Esophagus muscularis mucosa (tissue), 4 donors: ENCODE measurements around the gene GALNT11. TPM values are rescaled to one million over a fixed set of nuclear protein-coding genes. Genes with fewer than 3 reads are reported as not detected.
"Not testable (repeated sequence)": the region's sequence is repeated elsewhere in the genome, so short reads cannot be mapped to it uniquely, and the experiment has no call there.

Source experiments
- DNase-seq: peaks from one replicate; pipeline ENCODE4 v3.0.0-alpha.2; 2017; ENCODE audit errors: extremely low spot score
- H3K27ac ChIP-seq, 4 donors: fragments of 200-600 bp; sonication (generic); replicated peaks in 1 of 4; 1 replicate in 3 of 4; 2 replicates in 1 of 4; pipeline ENCODE4 v1.5.1; 2016 to 2019; ENCODE audit warnings: mild to moderate bottlenecking in 1 of 4
- H3K27me3 ChIP-seq, 4 donors: fragments of 200-600 bp; sonication (generic); one replicate each; pipeline versions ENCODE4 v1.5.1 to v1.6.0; 2016 to 2019
- H3K36me3 ChIP-seq, 4 donors: fragments of 200-600 bp; sonication (generic); one replicate each; pipeline ENCODE4 v1.5.1; 2016 to 2019
- H3K4me1 ChIP-seq, 4 donors: fragments of 200-600 bp; sonication (generic); one replicate each; pipeline ENCODE4 v1.5.1; 2016 to 2019
- H3K4me3 ChIP-seq, 4 donors: fragments of 200-600 bp; sonication (generic); 1 replicate in 2 of 4; 2 replicates in 2 of 4; pipeline ENCODE4 v1.5.1; 2016 to 2019; ENCODE audit warnings: mild to moderate bottlenecking in 4 of 4, moderate library complexity in 1 of 4
- H3K9me3 ChIP-seq, 4 donors: fragments of 200-600 bp; sonication (generic); 1 replicate in 3 of 4; 2 replicates in 1 of 4; pipeline ENCODE4 v1.5.1; 2016 to 2019
- CTCF ChIP-seq, 3 experiments: fragments of 200-600 bp in 2 of 3; fragments of 450-650 bp in 1 of 3; sonication (generic) in 2 of 3; IDR thresholded peaks; one replicate each; pipeline ENCODE4 v1.5.1; 2017 to 2019; ENCODE audit warnings: antibody characterized with exemption in 3 of 3, mild to moderate bottlenecking in 2 of 3, moderate library complexity in 1 of 3
- EP300 ChIP-seq: sonication (generic); formaldehyde crosslinking; IDR thresholded peaks from one replicate; pipeline ENCODE4 v1.6.1; 2017; ENCODE audit warnings: antibody characterized with exemption
- POLR2A ChIP-seq: fragments of 450-650 bp; IDR thresholded peaks from one replicate; pipeline ENCODE4 v1.6.1; 2017; ENCODE audit warnings: antibody characterized with exemption, moderate library complexity, mild to moderate bottlenecking, low read depth
- POLR2AphosphoS5 ChIP-seq, 2 donors: sonication (generic); formaldehyde crosslinking; IDR thresholded peaks; one replicate each; pipeline ENCODE4 v1.6.1; 2017; ENCODE audit warnings: antibody characterized with exemption in 2 of 2
- WGBS: methylation state at CpG from one replicate; pipeline ENCODE4 v1.1.5; 2018; 5-methylcytosine and 5-hydroxymethylcytosine counted together
- intact Hi-C: fragments of 100-400 bp; cut with DNase I; formaldehyde crosslinking; loops from one replicate; pipeline ENCODE4 v1.15.1; 2023
- total RNA-seq, 4 donors: library from RNA; depleted of rRNA; stranded (reverse); fragments of >200 nt; gene quantifications; one replicate each; pipeline versions ENCODE4 v1.1.0 to v1.2.1, GENCODE V29; 2016

GALNT11 gene
- total RNA-seq, 4 donors from 2014 or later, result 33.2 to 51.8 (median 39.5) TPM

DNA sequence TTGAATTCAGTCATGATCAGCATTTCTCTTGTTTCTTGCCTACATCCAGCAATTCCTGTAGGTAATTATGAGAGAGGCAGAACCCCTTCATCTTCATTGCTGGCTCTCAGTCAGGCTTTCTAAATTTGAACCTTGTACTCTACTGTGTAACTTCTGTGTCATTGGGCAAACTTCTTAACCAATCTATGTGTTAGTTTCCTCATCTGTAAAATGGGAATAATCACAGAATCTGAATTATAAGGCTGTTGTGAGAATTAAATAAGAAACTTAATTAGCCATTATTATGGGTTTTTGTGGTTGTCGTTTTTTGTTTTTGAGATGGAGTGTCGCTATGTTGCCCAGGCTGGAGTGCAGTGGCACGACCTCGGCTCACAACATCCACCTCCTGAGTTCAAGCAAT lies 11.5 kb upstream of the GALNT11 start:
- intact Hi-C loops, result no loop called here
- no peak overlapping the region for H3K4me3 ChIP-seq
- H3K27ac ChIP-seq, result no peak overlapping the region
- 91% methylated on average over 4 of the region's 4 CpGs for WGBS
- peaks cover 0 to 3% (median 0%) of the 10 kb centered on the region in 4 donors for H3K27me3 ChIP-seq
- H3K9me3 ChIP-seq, result no peaks in the 10 kb centered on the region
- H3K4me1 ChIP-seq, result no peaks in the 10 kb centered on the region
- no peaks in the 10 kb centered on the region for H3K36me3 ChIP-seq
- TF ChIP-seq POLR2A, result no peak
- no peak for TF ChIP-seq EP300
- TF ChIP-seq CTCF (IDR thresholded peaks at IDR 0.05), result no peak
- TF ChIP-seq POLR2AphosphoS5 (IDR thresholded peaks at IDR 0.05), result no peak
- DNase-seq, result no peak

- Histone ChIP-seq H3K36me3 (no peaks in the 10 kb centered on the region), H3K27me3 (peaks cover 0 to 3% (median 0%) of the 10 kb centered on the region in 4 donors), H3K27ac (no peak overlapping the region), H3K4me1 (no peaks in the 10 kb centered on the region), H3K4me3 (no peak overlapping the region), H3K9me3 (no peaks in the 10 kb centered on the region)
- TF ChIP-seq CTCF (IDR thresholded peaks at IDR 0.05) (no peak), POLR2A (no peak), POLR2AphosphoS5 (IDR thresholded peaks at IDR 0.05) (no peak), EP300 (no peak)
- intact Hi-C loops, result no loop called here
- WGBS, result 80% methylated on average over 5 of the region's 5 CpGs
- DNase-seq, result no peak
Observed at GRCh38 chr7:152014722-152015121, 10.8 kb upstream of the GALNT11 start.

DNA sequence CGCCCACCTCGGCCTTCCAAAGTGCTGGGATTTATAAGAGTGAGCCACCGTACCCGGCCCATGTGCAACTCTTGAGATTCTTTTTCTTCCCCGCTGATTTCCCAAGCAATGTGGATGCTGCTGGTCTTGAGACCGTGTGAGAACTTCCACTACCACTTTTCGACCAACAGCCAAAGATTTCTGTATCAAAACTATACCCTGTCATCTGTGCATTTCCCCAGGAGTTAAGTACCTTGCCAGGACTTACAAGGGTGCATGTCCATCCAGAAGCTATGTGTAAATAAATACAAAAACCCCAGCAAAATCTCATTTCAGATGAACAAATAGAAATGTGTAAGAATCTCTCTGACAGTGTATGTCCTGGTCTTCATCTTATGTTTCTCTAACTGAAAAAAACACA lies 9.9 kb upstream of the GALNT11 start:
- 89% methylated on average over 7 of the region's 7 CpGs for WGBS
- DNase-seq, result no peak

DNA sequence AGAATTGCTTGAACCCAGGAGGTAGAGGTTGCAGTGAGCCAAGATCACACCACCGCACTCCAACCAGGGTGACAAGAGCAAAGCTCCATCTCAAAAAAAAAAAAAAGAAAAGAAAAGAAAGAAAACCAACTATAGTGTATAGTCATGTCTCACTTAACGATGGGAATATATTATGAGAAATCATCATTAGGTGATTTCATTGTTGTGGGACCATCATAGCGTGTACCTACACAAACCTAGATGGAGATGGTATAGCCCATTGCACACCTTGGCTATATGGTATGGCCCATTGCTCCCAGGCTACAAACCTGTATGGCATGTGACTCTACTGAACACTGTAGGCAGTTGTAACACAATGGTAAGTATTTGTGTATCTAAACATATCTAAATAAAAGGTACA lies 8.5 kb upstream of the GALNT11 start:
- no peaks in the 10 kb centered on the region for H3K4me1 ChIP-seq
- intact Hi-C loops, result no loop called here
- H3K27ac ChIP-seq, result no peak overlapping the region
- TF ChIP-seq POLR2AphosphoS5 (IDR thresholded peaks at IDR 0.05), result no peak
- TF ChIP-seq POLR2A, result no peak
- TF ChIP-seq EP300, result no peak
- TF ChIP-seq CTCF (IDR thresholded peaks at IDR 0.05), result no peak
- no peak for DNase-seq
- peaks cover 0 to 3% (median 0%) of the 10 kb centered on the region in 4 donors for H3K27me3 ChIP-seq
- H3K9me3 ChIP-seq, result no peaks in the 10 kb centered on the region
- H3K4me3 ChIP-seq, result no peak overlapping the region
- 98% methylated on average over 3 of the region's 3 CpGs for WGBS
- no peaks in the 10 kb centered on the region for H3K36me3 ChIP-seq

More for the DNA sequence above, 9.9 kb upstream of the GALNT11 start:
- intact Hi-C loops, result no loop called here
- Histone ChIP-seq H3K36me3 (no peaks in the 10 kb centered on the region), H3K27me3 (peaks cover 0 to 3% (median 0%) of the 10 kb centered on the region in 4 donors), H3K4me3 (no peak overlapping the region), H3K9me3 (no peaks in the 10 kb centered on the region), H3K4me1 (no peaks in the 10 kb centered on the region), H3K27ac (no peak overlapping the region)
- TF ChIP-seq POLR2A (no peak), CTCF (IDR thresholded peaks at IDR 0.05) (no peak), POLR2AphosphoS5 (IDR thresholded peaks at IDR 0.05) (no peak), EP300 (no peak)

DNA sequence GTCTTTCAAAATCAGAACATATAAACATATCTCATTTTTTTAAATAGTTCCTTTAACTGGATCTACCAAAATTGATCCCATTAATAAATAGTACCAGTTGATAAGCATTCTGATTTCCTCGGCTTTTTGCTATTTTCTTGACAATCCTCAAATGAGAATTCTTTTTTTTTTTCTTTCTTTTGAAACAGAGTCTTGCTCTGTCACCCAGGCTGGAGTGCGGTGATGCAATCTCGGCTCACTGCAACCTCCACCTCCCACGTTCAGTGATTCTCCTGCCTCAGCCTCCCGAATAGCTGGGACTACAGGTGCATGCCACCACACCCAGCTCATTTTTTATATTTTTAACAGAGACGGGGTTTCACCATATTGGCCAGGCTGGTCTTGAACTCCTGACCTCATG lies 7.8 kb upstream of the GALNT11 start:
- WGBS, result 93% methylated on average over 6 of the region's 6 CpGs
- H3K9me3 ChIP-seq, H3K27me3 ChIP-seq, H3K4me1 ChIP-seq, H3K27ac ChIP-seq, intact Hi-C loops, H3K36me3 ChIP-seq, DNase-seq, H3K4me3 ChIP-seq: not testable (repeated sequence)

GRCh38 chr7:152021740-152022139 lies 3.7 kb upstream of the GALNT11 start:
- not testable (repeated sequence) for H3K27me3 ChIP-seq, H3K9me3 ChIP-seq, H3K36me3 ChIP-seq, H3K4me3 ChIP-seq, DNase-seq, H3K27ac ChIP-seq
- WGBS, result 80% methylated on average over 10 of the region's 10 CpGs
- H3K4me1 ChIP-seq, result peaks cover 8 to 11% (median 9%) of the 10 kb centered on the region in 4 donors
- intact Hi-C loops, result loop anchor here (10.0 kb wide), 1 partner anchor 147 kb away; the partner anchor contains the start of gene PRKAG2
